ENCODE data around the gene SGCE.

- no peak for TF ChIP-seq POLR2AphosphoS5 (IDR thresholded peaks at IDR 0.05)
- no peak for TF ChIP-seq CTCF (IDR thresholded peaks at IDR 0.05)
Observed at GRCh38 chr7:94633014-94633341, 23.0 kb downstream of the SGCE start.
